22Rv1 (cell line): ENCODE results near the gene CD200R1L.

Source experiments
- H3K27ac ChIP-seq: fragments of 450-650 bp; 2 replicates; pipeline ENCODE4 v1.5.1; 2017
- CTCF ChIP-seq: fragments of 450-650 bp; IDR thresholded peaks from 2 replicates; pipeline ENCODE4 v1.5.1; 2017; ENCODE audit warnings: mild to moderate bottlenecking
- ZFX ChIP-seq: fragments of 450-650 bp; IDR thresholded peaks from 2 replicates; pipeline ENCODE4 v1.6.1; 2017; ENCODE audit warnings: antibody characterized with exemption, borderline replicate concordance

CD200R1L gene

GRCh38 chr3:112846764-112847163, at the start of gene CD200R1L:
TSS of gene CD200R1L (minus strand) at chr3:112846864. CDS start at chr3:112829367, 17,497 bp downstream.
- TF ChIP-seq CTCF (no peak), ZFX (no peak)
- H3K27ac ChIP-seq = no peak within 1 kb of the TSS

GRCh38 chr3:112894258-112894657, 47.6 kb upstream of the CD200R1L start:
- TF ChIP-seq CTCF (no peak), ZFX (no peak)
- H3K27ac ChIP-seq = no peak overlapping the region

DNA sequence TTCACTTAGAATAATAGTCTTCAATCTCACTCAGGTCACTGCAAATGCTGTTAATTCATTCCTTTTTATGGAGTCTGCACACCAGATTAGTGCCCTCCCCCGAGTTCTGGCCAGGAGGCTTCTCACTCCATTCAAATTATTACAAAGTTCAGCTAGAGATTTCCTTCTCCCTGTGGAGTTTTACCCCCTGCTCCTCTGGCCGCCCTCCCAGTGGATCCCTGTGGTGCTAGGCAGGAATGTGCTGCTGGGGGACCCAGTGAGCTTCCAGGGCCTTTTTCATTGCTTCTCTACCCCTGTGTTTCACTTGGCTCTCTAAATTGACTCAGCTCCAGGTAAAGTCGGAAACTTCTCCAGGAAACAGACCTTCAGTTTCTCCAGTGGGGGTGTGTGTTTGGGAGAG, 42.7 kb upstream of the CD200R1L start:
- TF ChIP-seq ZFX (no peak), CTCF (no peak)
- no peak overlapping the region for H3K27ac ChIP-seq

DNA sequence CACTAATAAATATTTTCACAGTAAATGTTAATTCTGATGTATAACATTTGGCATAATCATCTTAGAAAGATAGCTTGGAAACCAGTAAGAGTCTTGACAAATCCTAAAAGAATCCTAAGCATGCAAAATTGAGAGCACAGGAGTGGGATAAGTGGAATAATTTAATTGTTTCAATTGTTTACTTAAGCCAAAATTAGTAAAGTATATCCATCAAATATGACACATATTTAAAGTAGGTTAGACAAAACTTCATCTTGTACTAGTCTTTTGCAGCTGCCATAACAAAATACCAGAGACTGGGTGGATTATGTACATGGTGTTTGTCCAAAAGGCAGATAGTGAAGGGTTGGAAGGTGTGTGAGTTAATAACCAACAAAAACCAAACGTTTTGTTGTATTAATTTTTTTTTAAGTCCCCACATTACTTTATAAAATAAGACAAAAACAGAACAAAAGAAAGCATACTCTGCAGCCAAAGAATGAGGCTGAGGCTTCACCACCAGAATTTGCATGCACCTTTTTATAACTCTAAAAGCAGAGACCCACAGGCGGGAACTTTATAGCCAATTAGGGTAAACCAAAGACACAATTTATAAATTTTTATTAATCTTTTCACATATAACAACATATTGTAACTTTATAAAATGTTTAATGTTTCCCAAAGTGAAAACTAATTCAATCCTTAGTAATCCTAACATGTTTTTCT, 41.9 kb upstream of the CD200R1L start:
- TF ChIP-seq ZFX (no peak), CTCF (no peak)
- H3K27ac ChIP-seq = no peak overlapping the region

DNA sequence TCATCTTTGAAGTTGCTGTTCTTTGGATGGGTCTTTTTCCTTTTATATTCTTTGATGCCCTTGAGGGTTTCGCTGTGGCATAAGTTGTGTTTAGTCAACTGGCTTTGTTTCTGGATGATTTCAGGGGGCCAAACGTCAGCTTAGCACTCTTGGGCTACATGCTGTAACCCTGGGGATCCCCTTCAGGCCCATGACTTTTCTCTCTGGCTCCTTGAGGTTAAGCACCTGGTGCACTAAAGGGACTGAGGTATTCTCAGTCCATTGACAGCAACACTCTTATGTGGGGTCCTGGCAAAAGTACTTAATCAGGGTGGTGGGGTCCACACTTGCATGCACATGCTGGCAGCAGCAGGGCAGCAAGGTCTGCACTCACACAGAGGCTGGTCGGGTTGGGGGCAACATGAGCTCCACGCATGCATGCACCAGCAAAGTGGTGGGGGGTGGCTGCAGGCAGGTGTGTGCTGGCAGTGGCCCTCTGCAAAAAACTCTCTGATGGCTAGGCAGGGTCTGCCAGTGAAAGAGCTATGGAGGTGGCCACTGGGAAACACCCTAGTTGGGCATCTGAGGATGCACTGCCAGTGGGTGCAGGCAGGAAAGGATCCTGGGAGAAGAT, 38.1 kb upstream of the CD200R1L start:
- no peak overlapping the region for H3K27ac ChIP-seq
- no peak for TF ChIP-seq CTCF
- TF ChIP-seq ZFX = no peak

- TF ChIP-seq CTCF (no peak), ZFX (no peak)
- no peak overlapping the region for H3K27ac ChIP-seq
These were observed 35.2 kb upstream of the CD200R1L start for GRCh38 chr3:112881891-112882290.

GRCh38 chr3:112875561-112875960, 28.9 kb upstream of the CD200R1L start:
- no peak overlapping the region for H3K27ac ChIP-seq
- TF ChIP-seq ZFX (no peak), CTCF (no peak)
